Left ventricle myocardium inferior (tissue), 1 donor: ENCODE results near the gene GRM8. TPM values are rescaled to one million over a fixed set of nuclear protein-coding genes. Genes with fewer than 3 reads are reported as not detected.

Experiments used
- DNase-seq: peaks from one replicate; pipeline ENCODE4 v3.0.0-alpha.2; 2020
- H3K27ac ChIP-seq: fragments of 200-600 bp; replicated peaks from 2 replicates; pipeline ENCODE4 v1.8.0; 2021
- H3K27me3 ChIP-seq: fragments of 200-600 bp; 2 replicates; pipeline ENCODE4 v1.8.0; 2021; ENCODE audit warnings: low read depth
- H3K36me3 ChIP-seq: fragments of 200-600 bp; 2 replicates; pipeline ENCODE4 v1.8.0; 2021
- H3K4me1 ChIP-seq: fragments of 200-600 bp; 2 replicates; pipeline ENCODE4 v1.8.0; 2021
- H3K4me3 ChIP-seq: fragments of 200-600 bp; 2 replicates; pipeline ENCODE4 v1.8.0; 2021; ENCODE audit warnings: mild to moderate bottlenecking, moderate library complexity
- H3K9me3 ChIP-seq: fragments of 200-600 bp; replicated peaks from 2 replicates; pipeline ENCODE4 v1.8.0; 2021
- intact Hi-C: fragments of 100-400 bp; cut with micrococcal nuclease; formaldehyde crosslinking; loops from one replicate; pipeline ENCODE4 v1.11.0; 2022
- total RNA-seq: library from RNA; stranded (reverse); fragmentation: NEBNext Ultra II Directional; extraction: Animal tissue kit (Norgen Biotek cat#: 25700); gene quantifications from one replicate; pipeline ENCODE4 v1.2.1, GENCODE V29; 2021
- TF ChIP-seq, protein P1 (sequence below): fragments of 200-600 bp; IDR thresholded peaks from 2 replicates; pipeline ENCODE4 v1.8.0; 2021; ENCODE audit warnings: antibody characterized with exemption, mild to moderate bottlenecking, borderline replicate concordance
- donor health status: DM: no; HTN: yes; CAD: no; lungs with severe emphysema.

Gene GRM8
- total RNA-seq, 1 donor from 2014 or later = 0.69 TPM

DNA sequence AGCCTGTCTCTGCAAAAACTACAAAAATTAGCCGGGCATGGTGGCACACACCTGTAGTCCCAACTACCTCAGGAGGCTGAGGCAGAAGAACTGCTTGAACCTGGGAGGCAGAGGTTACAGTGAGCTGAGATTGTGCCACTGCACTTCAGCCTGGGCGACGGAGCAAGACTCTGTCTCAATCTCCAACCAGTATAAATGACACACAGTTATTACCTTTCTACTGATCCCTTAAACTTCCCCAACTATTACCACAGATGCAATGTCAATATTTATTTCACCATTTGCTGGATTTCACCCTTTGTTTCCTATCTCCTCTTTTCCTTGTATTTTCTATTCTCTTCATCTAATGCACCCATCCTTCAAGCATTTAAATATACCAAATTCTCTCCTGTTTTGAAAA lies 431.8 kb downstream of the GRM8 start:
- Histone ChIP-seq H3K36me3 (no peaks in the 10 kb centered on the region), H3K4me3 (no peak overlapping the region), H3K4me1 (no peaks in the 10 kb centered on the region), H3K9me3 (no peaks in the 10 kb centered on the region), H3K27ac (no peak overlapping the region), H3K27me3 (no peaks in the 10 kb centered on the region)
- no peak for DNase-seq
- TF ChIP-seq, protein P1, sequence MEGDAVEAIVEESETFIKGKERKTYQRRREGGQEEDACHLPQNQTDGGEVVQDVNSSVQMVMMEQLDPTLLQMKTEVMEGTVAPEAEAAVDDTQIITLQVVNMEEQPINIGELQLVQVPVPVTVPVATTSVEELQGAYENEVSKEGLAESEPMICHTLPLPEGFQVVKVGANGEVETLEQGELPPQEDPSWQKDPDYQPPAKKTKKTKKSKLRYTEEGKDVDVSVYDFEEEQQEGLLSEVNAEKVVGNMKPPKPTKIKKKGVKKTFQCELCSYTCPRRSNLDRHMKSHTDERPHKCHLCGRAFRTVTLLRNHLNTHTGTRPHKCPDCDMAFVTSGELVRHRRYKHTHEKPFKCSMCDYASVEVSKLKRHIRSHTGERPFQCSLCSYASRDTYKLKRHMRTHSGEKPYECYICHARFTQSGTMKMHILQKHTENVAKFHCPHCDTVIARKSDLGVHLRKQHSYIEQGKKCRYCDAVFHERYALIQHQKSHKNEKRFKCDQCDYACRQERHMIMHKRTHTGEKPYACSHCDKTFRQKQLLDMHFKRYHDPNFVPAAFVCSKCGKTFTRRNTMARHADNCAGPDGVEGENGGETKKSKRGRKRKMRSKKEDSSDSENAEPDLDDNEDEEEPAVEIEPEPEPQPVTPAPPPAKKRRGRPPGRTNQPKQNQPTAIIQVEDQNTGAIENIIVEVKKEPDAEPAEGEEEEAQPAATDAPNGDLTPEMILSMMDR = no peak
- intact Hi-C loops = no loop called here

DNA sequence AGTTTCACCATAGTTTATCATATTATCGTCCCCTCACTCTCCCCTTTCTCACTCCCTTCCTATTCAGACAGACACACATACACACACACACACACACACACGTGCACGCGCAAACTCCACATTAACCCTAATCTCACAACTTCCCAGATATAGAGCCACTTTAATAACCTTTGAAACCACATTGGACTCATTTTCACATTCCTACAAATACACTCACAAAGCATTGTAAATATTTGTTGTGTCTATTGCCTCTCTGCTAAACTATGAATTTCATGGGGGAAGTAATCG lies 433.6 kb downstream of the GRM8 start:
- H3K27me3 ChIP-seq = no peaks in the 10 kb centered on the region
- TF ChIP-seq, protein P1 = no peak
- no peak for DNase-seq
- H3K4me3 ChIP-seq = no peak overlapping the region
- no peaks in the 10 kb centered on the region for H3K9me3 ChIP-seq
- no peaks in the 10 kb centered on the region for H3K36me3 ChIP-seq
- intact Hi-C loops = loop anchor here (5.0 kb wide), 1 partner anchor 48 kb away; no protein-coding TSS in a partner anchor
- no peaks in the 10 kb centered on the region for H3K4me1 ChIP-seq
- H3K27ac ChIP-seq = no peak overlapping the region

DNA sequence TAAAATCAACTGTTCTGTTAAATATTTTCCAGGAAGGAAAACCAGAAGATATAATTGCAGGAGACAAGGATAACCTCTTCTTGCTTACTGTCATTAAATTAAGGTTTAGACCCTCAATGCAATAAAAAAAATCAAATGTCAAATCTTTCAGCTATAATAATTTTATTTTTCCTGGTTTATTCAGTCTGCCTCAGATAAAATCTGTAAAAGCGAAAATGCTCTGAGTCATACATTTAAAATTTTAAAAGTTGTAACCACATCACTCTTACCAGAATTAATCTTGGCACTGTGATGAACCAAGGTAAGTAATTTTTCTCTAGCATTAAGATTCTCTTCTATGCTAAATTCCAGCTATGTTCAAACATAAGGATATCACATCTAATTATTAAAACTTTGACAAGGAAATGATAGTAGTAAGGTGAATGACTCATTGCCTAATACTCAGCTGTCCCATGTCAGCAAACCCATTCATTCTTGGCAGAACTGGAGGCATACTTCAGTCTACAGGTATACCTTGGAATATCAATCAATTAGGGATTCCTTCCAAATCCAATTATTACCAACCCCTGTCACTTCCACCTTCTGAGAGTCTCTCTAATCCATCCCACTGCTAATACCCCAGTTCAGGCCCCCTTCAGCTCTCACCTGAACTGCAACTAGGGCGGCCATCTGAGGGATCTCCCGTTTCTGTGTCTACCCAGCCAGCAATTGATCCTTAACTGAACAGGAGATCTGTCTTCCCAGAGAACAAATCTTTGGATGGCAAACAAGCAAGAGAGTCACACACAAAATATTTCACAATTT lies 434.1 kb downstream of the GRM8 start:
- Histone ChIP-seq H3K4me1 (no peaks in the 10 kb centered on the region), H3K9me3 (no peaks in the 10 kb centered on the region), H3K36me3 (no peaks in the 10 kb centered on the region), H3K27ac (no peak overlapping the region), H3K27me3 (no peaks in the 10 kb centered on the region), H3K4me3 (no peak overlapping the region)
- TF ChIP-seq, protein P1 = no peak
- no peak for DNase-seq
- intact Hi-C loops = loop anchor here (5.0 kb wide), 1 partner anchor 49 kb away; no protein-coding TSS in a partner anchor

DNA sequence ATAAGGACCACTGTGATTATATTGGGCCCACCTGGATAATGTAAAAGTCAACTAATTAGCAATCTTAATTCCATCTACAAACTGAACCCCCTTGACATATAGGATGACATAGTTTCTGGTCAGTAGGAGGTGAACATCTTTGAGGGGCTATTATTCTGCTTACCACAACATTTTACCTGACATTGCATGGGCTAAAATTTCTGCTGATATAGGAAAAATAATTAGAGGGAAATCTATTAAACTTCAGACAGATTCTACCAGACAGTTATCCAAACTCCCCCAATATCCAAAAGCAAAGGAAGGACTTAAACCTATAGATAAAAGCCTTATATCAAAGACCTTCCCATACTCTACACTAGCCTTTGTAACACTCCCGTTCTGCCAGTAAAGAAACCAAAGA lies 443.6 kb downstream of the GRM8 start:
- peaks cover 13% of the 10 kb centered on the region for H3K27me3 ChIP-seq
- no peaks in the 10 kb centered on the region for H3K36me3 ChIP-seq
- no peak overlapping the region for H3K27ac ChIP-seq
- intact Hi-C loops = no loop called here
- no peak for DNase-seq
- TF ChIP-seq, protein P1 = no peak
- no peak overlapping the region for H3K4me3 ChIP-seq
- peaks cover 20% of the 10 kb centered on the region for H3K9me3 ChIP-seq
- no peaks in the 10 kb centered on the region for H3K4me1 ChIP-seq

DNA sequence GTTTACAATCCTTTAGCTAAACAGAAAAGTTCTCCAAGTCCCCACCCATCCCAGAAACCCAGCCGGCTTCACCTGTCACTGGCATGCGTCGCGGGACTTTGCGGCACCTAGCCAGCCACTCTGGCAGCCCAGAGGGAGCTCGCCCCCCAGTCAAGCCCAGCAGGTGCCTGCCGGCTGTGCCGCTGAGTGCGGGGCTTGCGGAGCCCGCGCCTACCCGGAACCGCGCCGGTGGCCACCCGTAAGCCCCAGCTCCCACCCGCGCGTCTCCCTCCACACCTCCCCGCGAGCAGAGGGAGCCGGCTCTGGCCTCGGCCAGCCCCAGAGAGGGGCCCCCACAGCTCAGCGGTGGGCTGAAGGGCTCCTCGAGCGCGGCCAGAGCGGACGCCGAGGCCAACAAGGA lies 446.1 kb downstream of the GRM8 start:
- Histone ChIP-seq H3K4me1 (no peaks in the 10 kb centered on the region), H3K36me3 (no peaks in the 10 kb centered on the region), H3K27ac (no peak overlapping the region), H3K27me3 (peaks cover 13% of the 10 kb centered on the region), H3K9me3 (peaks cover 20% of the 10 kb centered on the region), H3K4me3 (no peak overlapping the region)
- intact Hi-C loops = no loop called here
- TF ChIP-seq, protein P1 = no peak
- no peak for DNase-seq
